ENCODE results near the gene CNPY1.
"Not testable (repeated sequence)": the region's sequence is repeated elsewhere in the genome, so short reads cannot be mapped to it uniquely, and the experiment has no call there.

The CNPY1 gene

GRCh38 chr7:155533120-155533826 lies 13.1 kb downstream of the CNPY1 start:
- DNase-seq (ENCODE audit: low spot score): no peak

- no peak for DNase-seq (ENCODE audit: low spot score)
Measured at GRCh38 chr7:155532792-155533119, 13.6 kb downstream of the CNPY1 start.

- DNase-seq (ENCODE audit: low spot score): no peak
Measured at GRCh38 chr7:155531681-155532080, 14.7 kb downstream of the CNPY1 start.

- no peak for DNase-seq (ENCODE audit: low spot score)
Measured at GRCh38 chr7:155530601-155531000, 15.8 kb downstream of the CNPY1 start.

DNA sequence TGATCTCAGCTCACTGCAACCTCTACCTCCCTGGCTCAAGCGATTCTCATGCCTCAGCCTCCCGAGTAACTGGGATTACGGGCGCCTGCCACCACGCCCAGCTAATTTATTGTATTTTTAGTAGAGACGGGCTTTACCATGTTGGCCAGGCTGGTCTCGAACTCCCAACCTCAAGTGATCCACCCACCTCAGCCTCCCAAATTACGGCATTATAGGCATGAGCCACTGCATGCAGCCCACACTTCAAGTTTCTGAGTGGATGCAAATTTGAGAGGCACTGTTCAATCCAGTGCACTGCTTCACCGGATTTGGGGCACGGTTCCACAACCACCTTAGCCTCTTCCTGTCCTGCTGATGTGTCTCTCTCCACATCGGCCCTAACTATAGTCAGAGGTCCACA lies 16.5 kb downstream of the CNPY1 start:
- DNase-seq (ENCODE audit: low spot score): no peak

GRCh38 chr7:155529346-155529745 lies 17.0 kb downstream of the CNPY1 start:
- no peak for DNase-seq (ENCODE audit: low spot score)

GRCh38 chr7:155527664-155528063 lies 18.7 kb downstream of the CNPY1 start:
- DNase-seq (ENCODE audit: low spot score): no peak

DNA sequence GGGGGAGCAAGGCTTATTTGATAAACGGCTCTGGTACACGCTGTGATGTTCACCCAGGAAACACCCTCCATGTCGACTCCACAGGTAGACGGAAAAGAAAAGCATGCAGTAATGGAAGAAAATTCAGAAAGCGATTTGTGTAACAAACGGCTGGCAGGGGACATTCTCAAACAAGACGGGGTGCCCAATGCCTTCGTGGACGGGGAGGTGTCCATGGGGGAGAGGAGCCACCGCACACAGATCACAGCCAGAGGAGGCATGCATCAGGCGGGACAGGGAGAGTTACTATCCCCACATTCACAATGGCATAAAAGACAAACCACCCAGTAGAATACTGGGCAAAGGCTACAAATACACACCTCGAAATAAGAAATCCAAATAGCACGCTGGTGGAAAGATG lies 20.1 kb downstream of the CNPY1 start:
- DNase-seq (ENCODE audit: low spot score): no peak

DNA sequence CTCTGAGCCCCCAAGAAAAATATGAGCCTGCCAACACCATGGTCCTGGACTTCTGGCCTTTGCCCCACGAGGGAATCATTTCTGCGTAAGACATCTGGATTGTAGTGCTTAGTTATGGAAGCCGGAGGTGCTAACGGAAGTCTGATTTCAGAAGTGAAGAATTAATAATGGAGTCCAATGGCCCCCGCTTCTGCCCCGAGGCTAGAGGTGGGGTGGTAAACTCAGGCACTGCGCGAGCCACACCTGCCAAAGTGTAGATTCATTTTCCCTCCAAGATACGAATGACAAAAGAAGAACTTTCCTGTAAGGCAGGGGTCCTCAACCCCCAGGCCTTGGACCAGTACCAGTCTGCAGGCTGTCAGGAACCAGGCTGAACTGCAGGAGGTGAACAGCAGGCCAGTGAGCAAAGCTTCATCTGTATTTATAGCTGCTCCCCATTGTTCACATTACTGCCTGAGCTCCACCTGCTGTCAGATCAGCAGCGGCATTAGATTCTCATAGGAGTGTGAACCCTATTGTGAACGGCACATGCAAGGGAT lies 22.3 kb downstream of the CNPY1 start:
- no peak for DNase-seq (ENCODE audit: low spot score)

DNA sequence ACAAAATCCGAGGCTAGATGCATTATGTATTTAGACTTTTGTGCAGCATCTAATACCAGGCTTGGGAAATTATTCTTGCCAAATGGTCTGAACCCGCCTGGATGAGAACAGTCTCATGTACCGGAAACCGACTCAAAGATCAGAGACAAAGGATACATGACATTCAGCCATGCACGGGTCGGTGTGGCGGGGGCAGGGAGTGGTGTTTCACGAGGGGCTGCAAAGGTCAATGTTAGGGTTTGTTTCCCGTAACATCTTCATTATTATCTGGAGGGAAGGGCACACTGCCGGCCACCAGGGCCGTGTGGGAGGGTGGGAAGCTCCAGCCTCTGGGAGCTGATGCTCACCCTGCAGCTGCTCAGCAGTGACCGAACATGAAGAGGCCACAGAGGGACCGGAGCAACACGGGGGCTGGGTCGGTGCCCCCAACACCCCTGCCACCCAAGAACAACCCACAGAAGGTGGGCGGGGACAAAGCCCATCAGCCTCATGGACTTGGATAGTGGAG lies 23.1 kb downstream of the CNPY1 start:
- no peak for DNase-seq (ENCODE audit: low spot score)

- DNase-seq (ENCODE audit: low spot score): no peak
Measured at GRCh38 chr7:155521743-155522398, 24.5 kb downstream of the CNPY1 start.

GRCh38 chr7:155521007-155521742 lies 25.2 kb downstream of the CNPY1 start:
- DNase-seq (ENCODE audit: low spot score): no peak

DNA sequence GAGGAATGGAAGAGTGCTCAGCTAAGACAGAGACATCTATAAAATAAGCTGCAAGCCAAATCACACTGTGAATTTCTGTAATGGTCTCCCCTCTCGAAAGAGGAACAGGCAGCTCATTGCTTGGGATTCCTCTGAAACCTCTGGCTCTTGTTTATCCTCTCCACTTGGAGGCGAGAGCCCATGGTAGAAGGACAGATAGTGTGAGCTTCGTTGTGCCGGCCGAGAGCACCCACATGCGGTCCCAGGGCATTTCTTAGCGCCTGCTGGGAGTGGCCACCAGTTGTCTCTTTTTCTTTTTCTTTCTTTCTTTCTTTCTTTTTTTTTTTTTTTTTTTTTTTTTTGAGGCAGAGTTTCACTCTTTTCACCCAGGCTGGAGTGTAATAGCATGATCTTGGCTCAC lies 26.2 kb downstream of the CNPY1 start:
- DNase-seq (ENCODE audit: low spot score): no peak

GRCh38 chr7:155519358-155519757 lies 27.0 kb downstream of the CNPY1 start:
- DNase-seq (ENCODE audit: low spot score): not testable (repeated sequence)

DNA sequence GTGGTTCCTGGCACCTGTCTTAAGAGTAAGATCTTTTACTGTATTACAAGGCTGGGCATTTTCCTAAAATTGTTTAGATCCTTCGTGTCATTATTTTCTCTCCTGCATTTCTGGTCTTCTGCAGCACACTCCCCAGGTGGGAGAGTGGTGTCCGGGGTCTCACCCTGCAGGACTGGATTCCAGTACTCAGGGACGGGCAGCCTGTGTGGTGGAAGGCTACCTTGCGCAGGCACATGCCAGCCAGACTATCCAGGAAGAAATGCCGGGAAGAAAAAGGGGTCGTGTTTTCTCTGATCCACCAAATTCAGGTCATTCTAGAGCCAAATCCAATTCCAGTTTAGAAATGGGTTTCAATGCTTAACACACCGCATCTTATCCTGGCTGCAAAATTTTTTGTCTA lies 27.7 kb downstream of the CNPY1 start:
- DNase-seq (ENCODE audit: low spot score): no peak

- no peak for DNase-seq (ENCODE audit: low spot score)
Measured at GRCh38 chr7:155517969-155518368, 28.4 kb downstream of the CNPY1 start.

DNA sequence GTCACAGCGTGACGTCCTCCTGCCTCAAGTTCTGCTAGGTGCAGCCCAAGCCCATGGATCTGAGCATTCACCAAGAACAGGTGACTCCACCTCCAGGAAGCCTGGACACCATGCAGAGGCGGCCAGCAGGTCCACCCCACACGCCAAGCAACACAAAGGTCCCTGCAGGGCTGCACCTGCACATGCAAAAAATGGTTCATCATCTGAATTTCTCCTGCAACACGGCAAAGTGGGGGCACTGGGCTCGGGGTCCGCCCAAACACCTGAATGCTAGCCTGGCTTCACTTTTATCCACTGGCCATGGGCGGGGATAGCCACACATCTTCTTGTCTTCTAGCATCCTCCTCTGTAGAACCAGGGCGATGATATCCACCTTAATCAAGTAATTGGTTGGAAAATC lies 28.9 kb downstream of the CNPY1 start:
- DNase-seq (ENCODE audit: low spot score): no peak

DNA sequence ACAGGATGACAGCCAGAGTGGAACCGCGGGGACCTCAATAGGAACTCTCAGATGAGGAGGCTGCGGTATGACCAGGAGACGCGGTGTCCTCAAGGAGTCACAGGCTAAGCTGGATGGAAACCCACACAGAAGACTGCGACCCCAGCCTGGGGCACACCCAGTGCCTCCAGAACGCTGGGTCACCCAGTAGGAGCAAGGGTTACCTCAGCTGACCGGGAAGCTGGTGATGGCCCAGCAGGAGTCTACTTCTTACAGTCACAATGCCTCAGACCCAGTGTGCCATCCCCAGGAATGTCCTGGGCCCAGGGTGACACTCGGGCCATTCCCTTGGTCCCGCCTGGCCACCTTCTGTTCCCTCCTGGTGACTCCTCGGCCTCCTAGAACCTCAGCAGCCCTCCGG lies 29.9 kb downstream of the CNPY1 start:
- DNase-seq (ENCODE audit: low spot score): no peak

GRCh38 chr7:155515318-155515717 lies 31.0 kb downstream of the CNPY1 start:
- no peak for DNase-seq (ENCODE audit: low spot score)

DNA sequence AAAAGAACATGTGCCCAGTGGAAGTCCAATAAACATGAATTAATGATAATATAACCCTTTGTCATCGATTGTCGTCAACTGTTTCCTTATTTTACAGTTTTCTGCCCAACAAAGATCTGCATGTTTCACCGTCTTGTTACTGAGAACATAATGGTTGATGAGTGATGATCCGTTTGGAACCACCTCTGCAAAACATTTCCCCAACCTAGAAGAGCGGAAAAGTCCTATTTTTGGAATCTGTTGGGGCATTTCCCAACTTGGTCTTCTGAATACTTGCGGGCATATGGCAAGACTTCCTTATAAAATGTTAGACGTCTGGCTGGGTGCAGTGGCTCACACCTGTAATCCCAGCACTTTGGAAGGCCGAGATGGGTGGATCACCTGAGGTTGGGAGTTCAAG lies 32.1 kb downstream of the CNPY1 start:
- no peak for DNase-seq (ENCODE audit: low spot score)

DNA sequence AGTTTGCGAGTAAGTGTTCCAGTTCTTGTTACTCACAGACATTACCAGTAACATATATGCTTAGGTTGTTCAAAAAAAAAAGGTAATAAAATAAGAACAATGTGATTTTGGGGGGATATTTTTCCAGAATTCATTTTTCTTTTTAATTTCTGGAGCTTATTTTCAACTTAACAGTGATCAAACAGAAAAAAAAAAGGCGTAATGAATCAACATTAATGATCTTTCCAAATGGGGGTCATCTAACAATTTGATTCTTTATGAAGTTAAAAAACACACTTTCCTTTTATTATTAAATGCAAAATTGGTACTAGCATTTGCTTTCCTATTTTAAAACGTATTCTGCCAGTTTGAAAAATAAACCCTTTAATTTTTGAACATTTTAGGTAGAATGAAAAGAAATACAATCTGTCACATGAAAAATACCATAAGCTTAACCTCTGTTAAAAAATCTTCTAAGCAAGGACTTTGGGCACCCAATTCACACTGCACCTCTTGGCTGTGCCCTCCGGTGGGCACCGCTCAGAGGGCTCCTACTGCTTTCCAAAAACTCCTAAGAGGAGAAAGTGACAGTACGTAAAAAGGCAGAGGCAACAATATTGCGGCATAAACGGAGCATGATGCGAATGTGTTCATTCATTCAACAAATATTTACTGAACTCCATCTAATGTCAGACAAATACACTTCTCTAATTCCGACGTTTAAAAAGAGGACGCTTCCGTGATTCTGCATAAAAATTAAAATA lies 32.6 kb downstream of the CNPY1 start:
- DNase-seq (ENCODE audit: low spot score): no peak

DNA sequence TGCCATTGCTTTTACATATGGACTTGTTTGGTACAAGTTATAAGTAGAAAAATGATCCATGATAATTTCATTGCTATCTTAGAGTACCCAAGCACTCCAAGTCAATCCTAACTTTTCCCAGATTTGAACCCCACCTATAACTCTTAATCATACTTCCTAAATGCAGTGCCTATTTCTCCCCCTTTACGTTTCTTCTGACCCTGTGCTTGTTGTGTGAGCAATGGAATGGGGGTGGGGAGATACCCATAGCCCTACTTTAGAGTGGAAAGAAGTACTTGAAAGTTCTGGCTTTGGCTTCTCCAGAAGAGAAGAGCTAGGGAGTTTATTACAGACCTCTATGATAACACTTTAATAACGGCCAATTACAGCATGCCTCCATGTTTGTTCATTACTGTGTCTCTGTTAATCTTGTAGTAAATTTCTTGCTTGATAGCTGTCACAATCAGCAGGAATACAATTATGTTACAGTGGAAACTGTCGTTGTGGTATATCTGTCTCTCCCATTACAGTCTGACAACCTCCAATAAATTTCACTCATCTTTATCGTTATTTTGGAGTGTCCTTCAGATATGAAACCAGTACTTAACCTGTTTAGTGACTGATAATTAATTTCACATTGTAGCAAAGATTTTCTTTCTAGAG lies 34.0 kb downstream of the CNPY1 start:
- no peak for DNase-seq (ENCODE audit: low spot score)

Measured in CD4-positive, alpha-beta T cell treated with Interleukin-6 at 100 ng/mL for 8 hours (primary cell).